Adrenal gland (tissue), 5 donors: ENCODE results near the gene SIX3.

Source experiments
- CTCF ChIP-seq, 6 experiments: fragments of 450-650 bp in 4 of 6; fragments of 200-600 bp in 2 of 6; sonication (generic) in 1 of 6; IDR thresholded peaks; 1 replicate in 5 of 6; 2 replicates in 1 of 6; pipeline versions ENCODE4 v1.5.1 to v1.8.0; 2016 to 2021; ENCODE audit warnings: antibody characterized with exemption in 6 of 6, mild to moderate bottlenecking in 2 of 6, moderate library complexity in 1 of 6
- POLR2A ChIP-seq, 2 donors: fragments of 450-650 bp; IDR thresholded peaks; one replicate each; pipeline ENCODE4 v1.6.1; 2017; ENCODE audit warnings: antibody characterized with exemption in 2 of 2, mild to moderate bottlenecking in 2 of 2, moderate library complexity in 1 of 2
- donor health status: DM: no; HTN: no; CAD: no.

DNA sequence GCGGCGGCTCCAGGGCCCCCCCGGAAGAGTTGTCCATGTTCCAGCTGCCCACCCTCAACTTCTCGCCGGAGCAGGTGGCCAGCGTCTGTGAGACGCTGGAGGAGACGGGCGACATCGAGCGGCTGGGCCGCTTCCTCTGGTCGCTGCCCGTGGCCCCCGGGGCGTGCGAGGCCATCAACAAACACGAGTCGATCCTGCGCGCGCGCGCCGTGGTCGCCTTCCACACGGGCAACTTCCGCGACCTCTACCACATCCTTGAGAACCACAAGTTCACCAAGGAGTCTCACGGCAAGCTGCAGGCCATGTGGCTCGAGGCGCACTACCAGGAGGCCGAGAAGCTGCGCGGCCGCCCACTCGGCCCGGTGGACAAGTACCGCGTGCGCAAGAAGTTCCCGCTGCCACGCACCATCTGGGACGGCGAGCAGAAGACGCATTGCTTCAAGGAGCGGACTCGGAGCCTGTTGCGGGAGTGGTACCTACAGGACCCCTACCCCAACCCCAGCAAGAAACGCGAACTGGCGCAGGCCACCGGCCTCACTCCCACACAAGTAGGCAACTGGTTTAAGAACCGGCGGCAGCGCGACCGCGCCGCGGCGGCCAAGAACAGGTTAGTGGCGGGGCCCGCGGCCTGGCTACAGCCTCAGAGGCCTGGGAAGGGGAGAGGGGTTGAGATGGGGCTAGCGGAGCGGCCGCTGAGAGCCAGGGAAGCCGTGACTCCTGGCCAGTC, 965 bp downstream of the SIX3 start:
- no peak for TF ChIP-seq CTCF (IDR thresholded peaks at IDR 0.05)
- TF ChIP-seq POLR2A (IDR thresholded peaks at IDR 0.05): no peak
